Skeletal muscle tissue (tissue), 4 donors: ENCODE data around the gene ARID1B. TPM values are rescaled to one million over a fixed set of nuclear protein-coding genes. Genes with fewer than 3 reads are reported as not detected.

Source experiments
- H3K27ac ChIP-seq: one replicate; pipeline ENCODE4 v1.7.0; 2013; ENCODE audit warnings: mild to moderate bottlenecking, low read depth, low read length, inconsistent platforms
- H3K27me3 ChIP-seq, 3 donors: one replicate each; pipeline ENCODE4 v1.7.0; 2013; ENCODE audit warnings: low read length in 3 of 3; ENCODE audit not compliant: control insufficient read depth in 3 of 3, insufficient read depth in 3 of 3
- H3K36me3 ChIP-seq, 3 donors: one replicate each; pipeline ENCODE4 v1.7.0; 2013; ENCODE audit warnings: low read length in 3 of 3; ENCODE audit not compliant: control insufficient read depth in 3 of 3, insufficient read depth in 3 of 3
- H3K4me1 ChIP-seq, 3 donors: one replicate each; pipeline ENCODE4 v1.7.0; 2013; ENCODE audit warnings: low read length in 3 of 3, mild to moderate bottlenecking in 3 of 3; ENCODE audit not compliant: control insufficient read depth in 3 of 3, insufficient read depth in 3 of 3
- H3K4me3 ChIP-seq, 3 donors: one replicate each; pipeline ENCODE4 v1.7.0; 2013; ENCODE audit warnings: low read length in 3 of 3
- H3K9ac ChIP-seq, 3 donors: one replicate each; pipeline ENCODE4 v1.7.0; 2013; ENCODE audit warnings: low read length in 3 of 3, mild to moderate bottlenecking in 3 of 3, moderate library complexity in 2 of 3, low read depth in 1 of 3
- H3K9me3 ChIP-seq, 3 donors: one replicate each; pipeline ENCODE4 v1.7.0; 2013; ENCODE audit warnings: low read length in 3 of 3; ENCODE audit not compliant: control insufficient read depth in 3 of 3
- total RNA-seq: library from RNA; depleted of rRNA; stranded (reverse); fragments of >200 nt; gene quantifications from one replicate; pipeline ENCODE4 v1.2.3, GENCODE V29; 2014
- donor health status: Osteomylitis.

ARID1B gene
- total RNA-seq, 1 donor from 2014 or later: 73.6 TPM

DNA sequence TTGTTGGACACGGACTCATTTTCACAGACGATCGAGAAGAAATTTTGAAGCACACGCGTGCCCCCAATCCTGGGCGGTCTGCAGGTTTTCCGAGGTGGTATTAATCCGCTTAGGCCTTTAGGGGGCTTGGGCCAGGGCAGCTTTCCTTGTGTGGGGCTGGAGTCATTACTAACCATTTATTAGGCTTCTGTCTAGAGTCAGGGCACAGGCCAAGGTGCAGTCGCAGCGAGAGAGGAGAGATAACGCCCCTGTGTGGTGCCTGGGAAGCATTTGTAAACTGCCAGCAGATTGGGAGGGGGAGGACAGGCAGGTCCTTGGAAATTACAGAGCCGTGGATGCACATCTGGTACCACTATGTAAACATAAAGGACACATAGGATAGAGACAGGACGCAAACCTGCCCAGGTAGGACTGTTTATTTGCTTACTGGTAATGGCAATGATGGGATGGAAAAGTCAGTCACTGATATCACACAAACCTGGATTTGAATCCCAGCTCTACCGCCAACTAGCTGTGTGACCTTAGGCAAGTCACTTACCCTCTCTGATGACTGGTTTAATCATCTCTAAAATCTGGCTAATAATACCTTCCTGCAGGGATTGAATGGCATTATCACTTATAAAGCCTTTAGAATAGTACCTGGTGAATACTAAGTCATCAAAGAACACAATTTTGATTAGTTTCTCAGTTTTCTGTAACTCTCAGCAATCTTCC, 469.8 kb downstream of the ARID1B start:
- no peaks in the 10 kb centered on the region for H3K36me3 ChIP-seq
- H3K27ac ChIP-seq: no peak overlapping the region
- H3K27me3 ChIP-seq: no peaks in the 10 kb centered on the region
- H3K4me1 ChIP-seq: peaks cover 20 to 40% (median 32%) of the 10 kb centered on the region in 3 donors
- H3K9ac ChIP-seq: no peak overlapping the region
- peaks cover 0 to 4% (median 0%) of the 10 kb centered on the region in 3 donors for H3K9me3 ChIP-seq
- H3K4me3 ChIP-seq: no peak overlapping the region

DNA sequence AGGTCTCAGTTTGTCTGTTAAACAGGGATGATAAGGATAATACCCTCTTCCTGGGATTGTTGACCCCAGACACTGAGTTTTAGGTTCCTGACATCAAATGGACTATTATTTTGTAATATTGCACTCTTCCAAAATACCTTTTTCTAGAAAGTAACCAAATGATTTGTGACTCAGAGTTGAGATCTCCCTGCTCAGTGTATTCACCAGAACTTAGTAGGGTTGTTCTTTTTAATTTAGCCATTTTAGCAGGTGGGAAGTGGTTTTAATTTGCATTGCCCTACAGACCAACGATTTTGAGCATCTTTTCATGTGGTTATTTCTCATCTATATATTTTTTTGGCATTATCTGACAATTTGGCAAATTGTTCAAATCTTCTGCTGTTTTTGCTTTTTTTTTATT, 471.1 kb downstream of the ARID1B start:
- H3K27ac ChIP-seq: no peak overlapping the region
- no peak overlapping the region for H3K4me3 ChIP-seq
- no peaks in the 10 kb centered on the region for H3K27me3 ChIP-seq
- peaks cover 11 to 27% (median 24%) of the 10 kb centered on the region in 3 donors for H3K4me1 ChIP-seq
- peaks cover 0 to 4% (median 0%) of the 10 kb centered on the region in 3 donors for H3K9me3 ChIP-seq
- H3K9ac ChIP-seq: no peak overlapping the region
- H3K36me3 ChIP-seq: no peaks in the 10 kb centered on the region

DNA sequence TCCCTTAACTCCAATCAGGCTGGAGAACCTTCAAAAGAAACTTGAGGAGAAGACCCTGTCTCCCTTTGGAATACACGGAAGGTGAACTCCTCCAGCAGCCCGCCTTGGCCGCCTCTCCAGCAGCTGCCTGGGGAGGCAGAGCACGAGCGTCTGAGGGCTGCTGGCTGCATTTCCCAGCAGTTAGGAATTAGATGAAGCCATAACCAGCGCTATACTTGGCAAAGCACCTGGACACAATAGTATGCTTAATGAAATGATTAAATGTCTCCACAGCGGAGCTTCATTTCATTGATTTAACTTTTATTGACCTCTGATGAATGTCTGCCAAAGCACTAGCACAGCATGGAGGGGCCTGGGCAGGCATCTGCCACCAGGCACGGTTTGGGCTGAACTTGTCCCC, 472.6 kb downstream of the ARID1B start:
- H3K4me1 ChIP-seq: peaks cover 1 to 13% (median 13%) of the 10 kb centered on the region in 3 donors

DNA sequence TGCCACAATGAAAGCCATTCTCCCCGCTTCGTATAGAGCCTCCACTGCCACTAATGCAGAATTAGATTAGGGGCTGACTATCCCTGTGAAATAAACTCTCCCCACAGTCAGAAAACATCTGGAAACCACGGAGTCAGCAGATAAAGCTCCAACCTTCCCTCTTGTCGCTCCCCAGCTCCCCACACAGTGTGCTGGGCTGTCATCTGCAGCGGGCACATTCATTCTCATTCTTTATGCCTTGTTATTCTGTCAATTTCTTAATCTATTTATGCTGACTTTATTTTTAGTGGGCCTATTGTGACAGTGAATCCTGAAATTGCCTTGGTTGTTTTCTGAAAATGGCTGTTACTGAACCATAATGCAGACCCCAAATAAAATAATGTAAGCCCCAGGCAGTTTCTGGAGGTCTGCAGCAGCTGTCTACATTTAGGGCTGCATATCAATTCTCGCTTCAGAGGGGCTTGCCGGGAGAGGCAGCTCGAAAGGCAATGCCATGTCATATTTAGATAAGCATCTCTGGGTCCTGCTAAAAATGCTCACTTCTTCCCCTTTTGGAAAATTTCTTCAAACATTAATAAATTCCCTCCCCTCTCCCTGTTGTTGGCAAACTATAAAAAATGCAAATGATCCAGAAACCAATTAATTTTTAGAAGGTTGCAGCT, 474.5 kb downstream of the ARID1B start:
- no peak overlapping the region for H3K9ac ChIP-seq
- H3K27me3 ChIP-seq: peaks cover 0 to 5% (median 0%) of the 10 kb centered on the region in 3 donors
- no peak overlapping the region for H3K27ac ChIP-seq
- H3K4me3 ChIP-seq: no peak overlapping the region
- no peaks in the 10 kb centered on the region for H3K4me1 ChIP-seq
- no peaks in the 10 kb centered on the region for H3K36me3 ChIP-seq
- peaks cover 0 to 4% (median 0%) of the 10 kb centered on the region in 3 donors for H3K9me3 ChIP-seq

More for the DNA sequence above, 472.6 kb downstream of the ARID1B start:
- Histone ChIP-seq H3K9me3 (peaks cover 0 to 4% (median 0%) of the 10 kb centered on the region in 3 donors), H3K9ac (no peak overlapping the region), H3K4me3 (no peak overlapping the region), H3K36me3 (no peaks in the 10 kb centered on the region), H3K27ac (no peak overlapping the region), H3K27me3 (no peaks in the 10 kb centered on the region)

DNA sequence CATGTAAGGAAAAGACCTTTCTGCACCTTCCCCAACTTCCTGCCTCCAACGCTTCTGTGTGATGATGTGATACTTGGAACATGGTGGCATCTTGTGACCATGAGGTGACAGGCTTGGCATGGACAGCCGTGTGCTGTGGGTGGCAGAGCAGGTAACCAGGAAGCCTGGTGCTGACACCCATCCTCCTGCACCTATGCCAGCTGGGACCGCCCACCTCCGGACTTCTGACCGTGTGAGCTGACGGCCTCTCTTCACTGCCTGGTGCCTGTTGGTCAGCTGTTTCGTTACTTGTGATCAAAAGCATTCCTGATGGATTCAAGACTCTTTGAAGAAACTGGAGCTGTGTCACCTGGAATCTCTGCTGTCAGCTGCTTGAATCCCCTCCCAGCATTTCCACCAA, 475.8 kb downstream of the ARID1B start:
- H3K4me1 ChIP-seq: no peaks in the 10 kb centered on the region
- peaks cover 0 to 3% (median 0%) of the 10 kb centered on the region in 3 donors for H3K9me3 ChIP-seq
- H3K9ac ChIP-seq: no peak overlapping the region
- peaks cover 0 to 5% (median 0%) of the 10 kb centered on the region in 3 donors for H3K27me3 ChIP-seq
- no peak overlapping the region for H3K27ac ChIP-seq
- no peak overlapping the region for H3K4me3 ChIP-seq
- no peaks in the 10 kb centered on the region for H3K36me3 ChIP-seq

DNA sequence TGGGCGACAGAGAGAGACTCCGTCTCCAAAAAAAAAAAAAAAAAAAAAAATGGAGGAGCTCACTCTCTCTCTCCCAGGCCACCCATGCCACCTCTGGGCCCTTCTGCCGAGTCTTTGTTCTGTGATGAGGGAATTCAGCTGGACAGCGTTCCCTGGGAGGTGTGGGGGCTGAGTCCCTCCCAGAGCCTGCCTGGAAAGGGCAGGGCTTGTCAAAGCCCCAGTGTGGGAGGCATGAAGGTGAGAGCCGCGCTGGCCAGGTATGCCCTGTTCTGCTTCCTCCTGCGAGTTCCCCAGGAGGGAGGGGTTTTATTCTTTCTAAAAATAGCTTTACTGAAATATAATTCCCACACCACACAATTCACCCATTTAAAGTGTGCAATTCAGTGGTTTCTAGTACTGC, 476.5 kb downstream of the ARID1B start:
- Histone ChIP-seq H3K36me3 (no peaks in the 10 kb centered on the region), H3K27me3 (peaks cover 0 to 5% (median 0%) of the 10 kb centered on the region in 3 donors), H3K9me3 (no peaks in the 10 kb centered on the region), H3K9ac (no peak overlapping the region), H3K27ac (no peak overlapping the region), H3K4me1 (no peaks in the 10 kb centered on the region), H3K4me3 (no peak overlapping the region)

DNA sequence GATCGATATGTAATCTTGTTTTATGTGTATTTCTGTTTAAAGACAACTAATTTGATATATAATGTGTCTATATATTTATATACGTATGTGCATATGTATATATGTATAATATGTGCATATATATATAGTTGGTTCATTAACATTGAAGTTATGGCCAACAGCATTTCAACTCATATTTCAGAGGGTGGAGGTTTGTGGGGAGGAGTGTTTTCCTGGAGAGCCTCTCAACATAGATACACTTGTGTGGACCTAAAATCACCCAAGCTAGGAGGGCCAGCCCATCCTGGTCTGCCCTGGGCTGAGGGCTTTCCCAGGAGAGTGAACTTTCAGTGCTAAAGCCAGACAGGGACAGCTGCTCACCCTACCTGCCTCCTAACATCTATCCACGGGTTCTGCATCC, 477.4 kb downstream of the ARID1B start:
- Histone ChIP-seq H3K9me3 (no peaks in the 10 kb centered on the region), H3K27ac (no peak overlapping the region), H3K4me3 (no peak overlapping the region), H3K9ac (no peak overlapping the region), H3K36me3 (no peaks in the 10 kb centered on the region), H3K27me3 (peaks cover 0 to 5% (median 0%) of the 10 kb centered on the region in 3 donors), H3K4me1 (no peaks in the 10 kb centered on the region)

DNA sequence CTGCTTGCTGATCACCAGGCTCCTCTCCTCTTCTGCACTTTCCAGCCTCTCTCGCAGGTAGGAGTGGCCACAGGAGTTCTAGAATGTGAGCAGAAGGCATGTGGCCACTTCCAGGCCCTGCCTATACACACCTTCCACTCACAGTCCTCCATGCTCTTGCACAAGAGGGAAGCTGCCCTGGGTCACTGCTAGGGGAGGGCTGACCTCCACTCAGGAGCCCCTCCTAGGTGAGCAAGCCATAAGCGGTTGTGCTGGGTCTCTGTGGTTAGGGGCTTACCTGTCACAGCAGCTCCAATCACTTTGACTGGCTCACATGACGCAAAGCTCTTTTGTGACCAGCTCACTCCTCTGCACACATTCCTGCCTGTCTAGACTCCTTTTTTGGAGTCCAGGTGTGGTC, 477.9 kb downstream of the ARID1B start:
- H3K27me3 ChIP-seq: peaks cover 0 to 5% (median 0%) of the 10 kb centered on the region in 3 donors
- no peaks in the 10 kb centered on the region for H3K36me3 ChIP-seq
- no peak overlapping the region for H3K9ac ChIP-seq
- no peaks in the 10 kb centered on the region for H3K9me3 ChIP-seq
- H3K4me1 ChIP-seq: no peaks in the 10 kb centered on the region
- no peak overlapping the region for H3K4me3 ChIP-seq
- H3K27ac ChIP-seq: no peak overlapping the region

DNA sequence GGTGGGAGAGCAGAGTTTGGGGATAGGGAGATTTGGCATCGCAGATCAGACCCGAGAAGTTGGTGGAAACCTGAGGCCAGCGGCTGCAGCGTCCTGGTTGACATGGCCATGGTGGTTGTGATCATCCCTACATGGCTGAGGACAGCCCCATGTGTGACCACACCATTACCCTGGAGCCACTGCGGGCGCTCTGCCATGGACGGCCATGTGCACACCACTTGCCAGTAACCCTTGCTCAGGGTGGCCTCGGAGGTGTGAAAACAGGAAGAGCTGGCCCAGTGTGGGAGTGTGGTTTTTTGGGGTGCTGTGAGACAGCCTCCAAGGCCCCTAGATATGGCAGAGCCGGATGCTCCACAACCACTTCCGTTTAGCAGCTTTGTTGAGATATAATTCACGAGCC, 481.7 kb downstream of the ARID1B start:
- H3K4me3 ChIP-seq: no peak overlapping the region
- peaks cover 0 to 7% (median 2%) of the 10 kb centered on the region in 3 donors for H3K4me1 ChIP-seq
- no peaks in the 10 kb centered on the region for H3K36me3 ChIP-seq
- H3K9me3 ChIP-seq: no peaks in the 10 kb centered on the region
- H3K9ac ChIP-seq: no peak overlapping the region
- H3K27ac ChIP-seq: no peak overlapping the region
- peaks cover 0 to 5% (median 0%) of the 10 kb centered on the region in 3 donors for H3K27me3 ChIP-seq

DNA sequence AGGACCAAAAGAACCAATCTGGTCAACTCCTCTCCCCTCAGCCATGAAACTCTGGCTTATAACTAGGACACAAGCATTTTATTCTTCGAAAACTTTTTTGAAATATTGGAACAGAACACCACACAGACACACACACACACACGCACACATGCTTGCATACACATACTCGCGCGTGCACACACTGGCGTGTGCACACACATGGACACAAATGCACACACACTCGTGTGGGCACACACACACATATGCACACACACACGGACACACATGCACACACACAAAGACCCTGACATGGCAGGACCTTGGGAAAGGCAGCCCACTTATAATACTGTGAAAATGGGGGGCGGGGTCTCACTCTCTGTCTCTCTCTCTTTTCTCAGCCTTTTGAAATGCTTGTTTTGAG, 482.3 kb downstream of the ARID1B start:
- Histone ChIP-seq H3K4me1 (peaks cover 0 to 7% (median 2%) of the 10 kb centered on the region in 3 donors), H3K4me3 (no peak overlapping the region), H3K9me3 (no peaks in the 10 kb centered on the region), H3K36me3 (no peaks in the 10 kb centered on the region), H3K27me3 (peaks cover 0 to 5% (median 0%) of the 10 kb centered on the region in 3 donors), H3K27ac (no peak overlapping the region), H3K9ac (no peak overlapping the region)
